ENCODE data around the gene PDCD10.

GRCh38 chr3:167731393-167731792, 3.3 kb downstream of the PDCD10 start:
- TF ChIP-seq CTCF (IDR thresholded peaks at IDR 0.05; ENCODE audit: low read depth, low read length) (no peak), EZH2phosphoT487 (IDR thresholded peaks at IDR 0.05; ENCODE audit: low read depth) (no peak)
